Lung (tissue), 12 donors: ENCODE data around the gene RALGDS. TPM values are rescaled to one million over a fixed set of nuclear protein-coding genes. Genes with fewer than 3 reads are reported as not detected.

Source experiments
- ATAC-seq: fragments of 200-7000 bp; cut with Tn5 transposase; one replicate; pipeline ENCODE4 v1.9.1; 2020; ENCODE audit warnings: moderate number of reproducible peaks; ENCODE audit not compliant: insufficient read depth, low FRiP score
- DNase-seq, 3 donors: peaks; one replicate each; pipeline ENCODE4 v3.0.0-alpha.2; 2013 to 2017
- H3K27ac ChIP-seq, 2 donors: one replicate each; pipeline ENCODE4 v1.5.1; 2013; ENCODE audit warnings: mild to moderate bottlenecking in 2 of 2, moderate library complexity in 2 of 2, control low read depth in 1 of 2, inconsistent platforms in 1 of 2, low read depth in 1 of 2, low read length in 1 of 2
- H3K27me3 ChIP-seq, 3 donors: one replicate each; pipeline ENCODE4 v1.5.1; 2013; ENCODE audit warnings: low read length in 2 of 3; ENCODE audit not compliant: control insufficient read depth in 3 of 3, insufficient read depth in 3 of 3
- H3K36me3 ChIP-seq, 4 donors: one replicate each; pipeline ENCODE4 v1.5.1; 2013; ENCODE audit warnings: low read length in 4 of 4, mild to moderate bottlenecking in 1 of 4, moderate library complexity in 1 of 4; ENCODE audit not compliant: control insufficient read depth in 4 of 4, insufficient read depth in 4 of 4
- H3K4me1 ChIP-seq, 5 donors: one replicate each; pipeline ENCODE4 v1.5.1; 2013; ENCODE audit warnings: low read length in 5 of 5, mild to moderate bottlenecking in 2 of 5, moderate library complexity in 1 of 5; ENCODE audit not compliant: control insufficient read depth in 5 of 5, insufficient read depth in 5 of 5
- H3K4me3 ChIP-seq: one replicate; pipeline ENCODE4 v1.5.1; 2013; ENCODE audit warnings: mild to moderate bottlenecking, control low read depth, moderate library complexity
- H3K9ac ChIP-seq, 2 donors: one replicate each; pipeline ENCODE4 v1.5.1; 2013; ENCODE audit warnings: low read length in 2 of 2, control low read depth in 1 of 2; ENCODE audit not compliant: insufficient read depth in 1 of 2
- H3K9me3 ChIP-seq, 4 donors: one replicate each; pipeline ENCODE4 v1.5.1; 2013; ENCODE audit warnings: low read length in 3 of 4, mild to moderate bottlenecking in 1 of 4, moderate library complexity in 1 of 4; ENCODE audit not compliant: control insufficient read depth in 4 of 4, insufficient read depth in 3 of 4
- CTCF ChIP-seq: IDR thresholded peaks from 2 replicates; pipeline ENCODE4 v1.5.1; 2012; ENCODE audit warnings: mild to moderate bottlenecking; ENCODE audit errors: control extremely low read depth, extremely low read depth
- WGBS, 2 donors: extraction: QIAGEN DNeasy Blood & Tissue Kit; methylation state at CpG; one replicate each; pipeline ENCODE4 v1.1.7; 2013; 5-methylcytosine and 5-hydroxymethylcytosine counted together
- polyA plus RNA-seq, 2 donors: library from polyadenylated mRNA; stranded (reverse); fragments of 200-250 nt; gene quantifications; one replicate each; pipeline ENCODE4 v1.2.1, GENCODE V29; 2013
- total RNA-seq, 2 donors: library from RNA; depleted of rRNA in 1 of 2; stranded (reverse); fragments of >200 nt in 1 of 2; gene quantifications; one replicate each; pipeline ENCODE4 v1.2.1, GENCODE V29; 2014 to 2021
- donor health status: control.
- donor health status: control.
- donor health status: Bipolar disorder and iron deficiency.
- donor health status: healthy.
- donor health status: DM: yes; HTN: yes; CAD: no.

RALGDS gene
- total and polyA plus RNA-seq, 4 donors = 49.5 to 145 (median 60.9) TPM

- WGBS, 2 donors = 94 to 96% methylated on average over 2 of the region's 2 CpGs
- no peaks in the 10 kb centered on the region for H3K9me3 ChIP-seq
- H3K27ac ChIP-seq = no peak overlapping the region
- no peak overlapping the region for H3K9ac ChIP-seq
- H3K4me1 ChIP-seq = peaks cover 0 to 14% (median 0%) of the 10 kb centered on the region in 5 donors
- no peak for ATAC-seq
- no peak for TF ChIP-seq CTCF
- peaks cover 0 to 2% (median 0%) of the 10 kb centered on the region in 3 donors for H3K27me3 ChIP-seq
- no peak for DNase-seq
- H3K4me3 ChIP-seq = no peak overlapping the region
- H3K36me3 ChIP-seq = no peaks in the 10 kb centered on the region
These were observed 44.4 kb upstream of the RALGDS start for GRCh38 chr9:133165452-133165730.

GRCh38 chr9:133164191-133164590 lies 43.2 kb upstream of the RALGDS start:
- H3K27ac ChIP-seq = no peak overlapping the region
- H3K9ac ChIP-seq = no peak overlapping the region
- 69 to 70% methylated on average over 13 of the region's 13 CpGs for WGBS, 2 donors

GRCh38 chr9:133163504-133164172 lies 42.6 kb upstream of the RALGDS start, which contains the start of gene GBGT1:
GBGT1 (minus strand) TSS chr9:133163914; CDS start chr9:133162412, 1,502 bp downstream.
- H3K27ac ChIP-seq = peak within 1 kb of the TSS in 1 of 2 donors; percentile 48
- WGBS, 2 donors = 1 to 3% methylated on average over 50 to 56 of the region's 56 CpGs
- peak; percentile 38 to 55 (median 47) for DNase-seq

More at GRCh38 chr9:133164191-133164590, 43.2 kb upstream of the RALGDS start:
- H3K4me3 ChIP-seq = no peak overlapping the region
- peaks cover 0 to 2% (median 0%) of the 10 kb centered on the region in 3 donors for H3K27me3 ChIP-seq
- H3K9me3 ChIP-seq = no peaks in the 10 kb centered on the region
- no peak for TF ChIP-seq CTCF
- H3K4me1 ChIP-seq = peaks cover 0 to 14% (median 0%) of the 10 kb centered on the region in 5 donors
- no peaks in the 10 kb centered on the region for H3K36me3 ChIP-seq
- DNase-seq (no peak), ATAC-seq (no peak)

More at GRCh38 chr9:133163504-133164172, 42.6 kb upstream of the RALGDS start, which contains the start of gene GBGT1:
- Histone ChIP-seq H3K4me3 (peak within 1 kb of the TSS; percentile 64), H3K4me1 (peaks cover 0 to 14% (median 0%) of the 10 kb centered on the region in 5 donors), H3K27me3 (peaks cover 0 to 2% (median 0%) of the 10 kb centered on the region in 3 donors), H3K36me3 (no peaks in the 10 kb centered on the region), H3K9me3 (no peaks in the 10 kb centered on the region), H3K9ac (no peak within 1 kb of the TSS)
- TF ChIP-seq CTCF = no peak
- peak; percentile 55 for ATAC-seq
